Measurements from ENCODE around the gene GP1BA.

The GP1BA gene

GRCh38 chr17:4947010-4947410 is 14.9 kb downstream of the GP1BA start:
- in situ Hi-C loops (cut with MboI; ENCODE audit: low sequenced_read_pairs, unreplicated experiment) = no loop called here
- no peak for DNase-seq (ENCODE audit: low spot score)

GRCh38 chr17:4947411-4948165 is 15.5 kb downstream of the GP1BA start:
- peak; percentile 79 for DNase-seq (ENCODE audit: low spot score)
- no peak for TF ChIP-seq CTCF (IDR thresholded peaks at IDR 0.05; ENCODE audit: borderline replicate concordance, control extremely low read depth, extremely low read depth, insufficient read depth, missing control alignments)

More at GRCh38 chr17:4947010-4947410, 14.9 kb downstream of the GP1BA start:
- TF ChIP-seq CTCF (IDR thresholded peaks at IDR 0.05; ENCODE audit: borderline replicate concordance, control extremely low read depth, extremely low read depth, insufficient read depth, missing control alignments) = no peak

GRCh38 chr17:4948166-4948930 is 16.3 kb downstream of the GP1BA start, which contains the start of gene PFN1:
Gene PFN1, minus strand, starts transcription at chr17:4948530. Its CDS starts 136 bp downstream, at chr17:4948394.
- TF ChIP-seq CTCF (IDR thresholded peaks at IDR 0.05; ENCODE audit: borderline replicate concordance, control extremely low read depth, extremely low read depth, insufficient read depth, missing control alignments) = no peak
- in situ Hi-C loops (cut with MboI; ENCODE audit: low sequenced_read_pairs, unreplicated experiment) = no loop called here
- DNase-seq (ENCODE audit: low spot score) = peak; percentile 91

More at GRCh38 chr17:4947411-4948165, 15.5 kb downstream of the GP1BA start:
- in situ Hi-C loops (cut with MboI; ENCODE audit: low sequenced_read_pairs, unreplicated experiment) = no loop called here

- peak; percentile 89 for DNase-seq (ENCODE audit: low spot score)
- no peak for TF ChIP-seq CTCF (IDR thresholded peaks at IDR 0.05; ENCODE audit: borderline replicate concordance, control extremely low read depth, extremely low read depth, insufficient read depth, missing control alignments)
- in situ Hi-C loops (cut with MboI; ENCODE audit: low sequenced_read_pairs, unreplicated experiment) = no loop called here
These were observed 16.8 kb downstream of the GP1BA start for GRCh38 chr17:4948931-4949320.

- DNase-seq (ENCODE audit: low spot score) = peak; percentile 87
- in situ Hi-C loops (cut with MboI; ENCODE audit: low sequenced_read_pairs, unreplicated experiment) = no loop called here
- TF ChIP-seq CTCF (IDR thresholded peaks at IDR 0.05; ENCODE audit: borderline replicate concordance, control extremely low read depth, extremely low read depth, insufficient read depth, missing control alignments) = no peak
These were observed 17.4 kb downstream of the GP1BA start for GRCh38 chr17:4949321-4950074.

- in situ Hi-C loops (cut with MboI; ENCODE audit: low sequenced_read_pairs, unreplicated experiment) = no loop called here
- TF ChIP-seq CTCF (IDR thresholded peaks at IDR 0.05; ENCODE audit: borderline replicate concordance, control extremely low read depth, extremely low read depth, insufficient read depth, missing control alignments) = no peak
- DNase-seq (ENCODE audit: low spot score) = no peak
These were observed 18.1 kb downstream of the GP1BA start for GRCh38 chr17:4950075-4950745.

Measured in GM13976 (cell line).